ENCODE measurements around the gene HEXD. TPM values are rescaled to one million over a fixed set of nuclear protein-coding genes. Genes with fewer than 3 reads are reported as not detected.

HEXD gene
- total and polyA plus RNA-seq, 3 experiments from 2014 or later, result 10.6 to 30.4 (median 29.6) TPM

DNA sequence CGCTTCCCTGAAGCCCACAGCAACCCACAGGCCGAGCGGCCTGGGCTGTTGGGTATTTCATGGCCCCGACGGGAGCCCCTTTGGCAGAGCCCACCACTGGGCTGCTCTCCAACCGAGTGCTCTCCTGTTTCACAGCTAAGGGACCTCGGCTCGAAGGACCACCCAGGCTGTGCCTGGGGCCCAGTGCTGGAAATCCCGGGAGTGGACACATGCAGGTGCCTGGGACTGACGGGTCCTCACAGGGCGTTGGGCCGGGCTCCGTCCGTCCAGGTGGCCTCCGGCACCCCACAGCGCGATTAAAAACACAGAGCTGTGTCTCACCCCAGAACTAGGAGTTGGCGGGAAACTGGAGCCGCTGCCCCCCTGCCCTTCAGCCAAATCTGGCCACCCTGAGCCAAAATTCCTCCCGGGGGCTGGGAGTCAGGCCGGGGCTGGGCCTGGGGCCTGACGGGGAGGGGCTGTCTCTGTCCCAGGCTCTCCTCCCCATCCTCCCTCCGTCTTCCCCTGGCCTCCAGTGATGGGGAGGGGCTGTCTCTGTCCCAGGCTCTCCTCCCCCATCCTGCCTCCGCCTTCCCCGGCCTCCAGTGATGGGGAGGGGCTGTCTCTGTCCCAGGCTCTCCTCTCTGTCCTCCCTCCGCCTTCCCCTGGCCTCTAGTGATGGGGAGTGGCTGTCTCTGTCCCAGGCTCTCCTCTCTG lies 32.4 kb upstream of the HEXD start:
- no peak for DNase-seq
- CTCF ChIA-PET, result no interaction called here
- Histone ChIP-seq H3K27ac (ENCODE audit: low read depth, low read length) (no peak overlapping the region), H3K36me3 (ENCODE audit: insufficient read depth, low read length) (no peaks in the 10 kb centered on the region), H3K27me3 (ENCODE audit: insufficient read depth, low read length, poor library complexity, severe bottlenecking) (no peaks in the 10 kb centered on the region), H3K9me3 (ENCODE audit: low read length) (no peaks in the 10 kb centered on the region), H3K4me3 (ENCODE audit: low read length) (no peak overlapping the region), H3K4me1 (ENCODE audit: insufficient read depth, low read length) (no peaks in the 10 kb centered on the region)
- Mint-ChIP-seq H3K9me3 (no peaks in the 10 kb centered on the region), H3K27ac (no peak overlapping the region), H3K27me3 (peaks cover 10 to 15% of the 10 kb centered on the region in 2 donors), H3K4me1 (peaks cover 2 to 14% (median 7%) of the 10 kb centered on the region in 3 donors), H3K36me3 (peaks cover 0 to 3% (median 0%) of the 10 kb centered on the region in 3 donors), H3K4me3 (no peak overlapping the region)
- POLR2A ChIA-PET, result no interaction called here

DNA sequence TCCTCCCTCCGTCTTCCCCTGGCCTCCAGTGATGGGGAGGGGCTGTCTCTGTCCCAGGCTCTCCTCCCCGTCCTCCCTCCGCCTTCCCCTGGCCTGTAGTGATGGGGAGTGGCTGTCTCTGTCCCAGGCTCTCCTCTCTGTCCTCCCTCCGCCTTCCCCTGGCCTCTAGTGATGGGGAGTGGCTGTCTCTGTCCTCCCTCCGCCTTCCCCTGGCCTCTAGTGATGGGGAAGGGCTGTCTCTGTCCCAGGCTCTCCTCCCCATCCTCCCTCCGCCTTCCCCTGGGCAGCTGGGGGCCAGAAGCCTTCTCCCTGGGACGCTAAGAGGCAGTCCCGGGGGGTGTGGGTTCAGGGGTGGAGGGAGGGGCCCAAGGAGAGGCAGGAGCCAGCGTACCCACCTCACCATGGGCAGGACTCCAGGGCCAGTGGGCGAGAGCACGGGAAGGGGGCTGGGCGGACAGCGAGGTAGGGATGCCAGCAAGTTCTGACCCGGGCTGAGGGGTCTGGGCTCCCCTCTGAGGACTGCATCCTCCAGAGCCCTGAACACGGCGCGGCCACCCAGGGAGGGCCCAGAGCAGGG lies 31.8 kb upstream of the HEXD start:
- ChIA-PET CTCF (no interaction called here), POLR2A (no interaction called here)
- H3K27ac Mint-ChIP-seq, result peak overlapping the region in 1 of 8 donors; percentile 60
- H3K4me1 Mint-ChIP-seq, result peaks cover 2 to 7% (median 3%) of the 10 kb centered on the region in 3 donors
- Histone ChIP-seq H3K4me1 (ENCODE audit: insufficient read depth, low read length) (no peaks in the 10 kb centered on the region), H3K4me3 (ENCODE audit: low read length) (no peak overlapping the region), H3K9me3 (ENCODE audit: low read length) (no peaks in the 10 kb centered on the region), H3K36me3 (ENCODE audit: insufficient read depth, low read length) (no peaks in the 10 kb centered on the region), H3K27ac (ENCODE audit: low read depth, low read length) (no peak overlapping the region), H3K27me3 (ENCODE audit: insufficient read depth, low read length, poor library complexity, severe bottlenecking) (no peaks in the 10 kb centered on the region)
- peaks cover 7 to 9% of the 10 kb centered on the region in 2 donors for H3K27me3 Mint-ChIP-seq
- no peak for DNase-seq
- H3K9me3 Mint-ChIP-seq, result no peaks in the 10 kb centered on the region
- H3K4me3 Mint-ChIP-seq, result no peak overlapping the region
- H3K36me3 Mint-ChIP-seq, result peaks cover 0 to 3% (median 0%) of the 10 kb centered on the region in 3 donors

DNA sequence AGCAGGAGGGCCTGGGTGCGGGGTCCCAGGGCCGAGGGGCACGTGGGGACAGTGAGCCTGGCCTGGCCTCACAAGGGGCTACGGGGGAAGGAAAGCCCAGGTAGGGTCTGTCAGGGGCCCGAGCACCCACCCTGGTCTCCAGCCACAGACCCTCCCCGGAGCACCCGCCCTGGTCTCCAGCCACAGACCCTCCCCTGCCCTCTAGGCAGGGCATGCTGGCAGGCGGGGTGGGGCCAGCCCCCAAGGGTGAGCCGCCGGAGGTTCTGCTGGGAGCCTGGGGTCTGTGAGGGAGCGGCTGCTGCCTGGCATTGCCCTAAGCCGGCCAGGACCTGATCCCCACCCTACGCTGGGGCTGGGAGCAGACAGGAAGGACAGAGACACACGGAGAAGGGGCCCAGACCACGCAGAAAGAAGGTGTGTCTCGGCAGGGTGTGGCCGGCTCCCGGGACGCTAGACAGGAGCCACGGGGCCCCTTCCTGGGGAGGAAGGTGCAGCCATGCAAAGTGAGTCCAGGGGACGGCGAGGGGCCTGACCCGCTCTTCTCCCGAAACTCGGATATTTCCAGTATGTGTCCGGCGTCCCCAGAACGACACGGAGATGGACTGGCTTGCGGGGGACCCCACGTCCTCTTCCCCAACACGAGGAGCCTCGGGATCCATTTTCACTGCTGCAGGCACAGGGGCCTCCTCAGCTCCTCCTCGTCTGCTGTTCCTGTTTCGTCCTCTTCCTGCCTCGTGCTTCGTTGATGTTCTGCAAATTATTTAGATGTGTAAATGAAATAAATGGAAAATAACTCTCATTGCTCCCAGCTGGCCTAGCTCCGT lies 31.1 kb upstream of the HEXD start:
- Histone ChIP-seq H3K4me3 (ENCODE audit: low read length) (no peak overlapping the region), H3K27me3 (ENCODE audit: insufficient read depth, low read length, poor library complexity, severe bottlenecking) (no peaks in the 10 kb centered on the region), H3K36me3 (ENCODE audit: insufficient read depth, low read length) (no peaks in the 10 kb centered on the region), H3K9me3 (ENCODE audit: low read length) (no peaks in the 10 kb centered on the region), H3K27ac (ENCODE audit: low read depth, low read length) (no peak overlapping the region), H3K4me1 (ENCODE audit: insufficient read depth, low read length) (no peaks in the 10 kb centered on the region)
- Mint-ChIP-seq H3K4me1 (peaks cover 0 to 7% (median 2%) of the 10 kb centered on the region in 3 donors), H3K9me3 (no peaks in the 10 kb centered on the region), H3K4me3 (no peak overlapping the region), H3K27me3 (peaks cover 5 to 7% of the 10 kb centered on the region in 2 donors), H3K27ac (no peak overlapping the region), H3K36me3 (peaks cover 0 to 6% (median 0%) of the 10 kb centered on the region in 3 donors)
- no peak for DNase-seq
- POLR2A ChIA-PET, result no interaction called here
- CTCF ChIA-PET, result no interaction called here

DNA sequence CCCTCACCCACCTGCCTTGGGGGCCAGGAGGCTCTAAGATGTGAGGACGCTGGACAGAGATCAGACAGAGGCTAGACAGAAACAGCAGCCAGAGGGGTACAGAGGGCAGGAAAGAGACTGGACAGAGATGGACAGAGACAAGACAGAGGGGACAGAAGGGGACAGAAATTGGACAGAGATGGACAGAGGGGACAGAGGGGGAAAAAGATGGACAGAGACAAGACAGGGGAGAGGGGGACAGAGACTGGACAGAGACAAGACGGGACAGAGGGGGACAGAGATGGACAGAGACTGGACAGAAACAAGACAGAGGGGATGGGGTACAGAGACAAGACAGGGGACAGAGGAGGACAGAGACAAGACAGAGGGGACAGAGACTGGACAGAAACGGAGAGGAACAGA lies 30.4 kb upstream of the HEXD start:
- POLR2A ChIA-PET, result no interaction called here
- CTCF ChIA-PET, result no interaction called here
- H3K4me1 ChIP-seq (ENCODE audit: insufficient read depth, low read length), result no peaks in the 10 kb centered on the region
- Mint-ChIP-seq H3K4me1 (peaks cover 0 to 7% (median 2%) of the 10 kb centered on the region in 3 donors), H3K4me3 (no peak overlapping the region), H3K36me3 (peaks cover 0 to 12% (median 1%) of the 10 kb centered on the region in 3 donors), H3K27ac (peak overlapping the region in 2 of 8 donors; percentile 69 to 89), H3K9me3 (no peaks in the 10 kb centered on the region), H3K27me3 (peaks cover 5 to 7% of the 10 kb centered on the region in 2 donors)
- no peaks in the 10 kb centered on the region for H3K27me3 ChIP-seq (ENCODE audit: insufficient read depth, low read length, poor library complexity, severe bottlenecking)
- H3K27ac ChIP-seq (ENCODE audit: low read depth, low read length), result no peak overlapping the region
- no peak overlapping the region for H3K4me3 ChIP-seq (ENCODE audit: low read length)
- H3K36me3 ChIP-seq (ENCODE audit: insufficient read depth, low read length), result no peaks in the 10 kb centered on the region
- no peaks in the 10 kb centered on the region for H3K9me3 ChIP-seq (ENCODE audit: low read length)
- no peak for DNase-seq

DNA sequence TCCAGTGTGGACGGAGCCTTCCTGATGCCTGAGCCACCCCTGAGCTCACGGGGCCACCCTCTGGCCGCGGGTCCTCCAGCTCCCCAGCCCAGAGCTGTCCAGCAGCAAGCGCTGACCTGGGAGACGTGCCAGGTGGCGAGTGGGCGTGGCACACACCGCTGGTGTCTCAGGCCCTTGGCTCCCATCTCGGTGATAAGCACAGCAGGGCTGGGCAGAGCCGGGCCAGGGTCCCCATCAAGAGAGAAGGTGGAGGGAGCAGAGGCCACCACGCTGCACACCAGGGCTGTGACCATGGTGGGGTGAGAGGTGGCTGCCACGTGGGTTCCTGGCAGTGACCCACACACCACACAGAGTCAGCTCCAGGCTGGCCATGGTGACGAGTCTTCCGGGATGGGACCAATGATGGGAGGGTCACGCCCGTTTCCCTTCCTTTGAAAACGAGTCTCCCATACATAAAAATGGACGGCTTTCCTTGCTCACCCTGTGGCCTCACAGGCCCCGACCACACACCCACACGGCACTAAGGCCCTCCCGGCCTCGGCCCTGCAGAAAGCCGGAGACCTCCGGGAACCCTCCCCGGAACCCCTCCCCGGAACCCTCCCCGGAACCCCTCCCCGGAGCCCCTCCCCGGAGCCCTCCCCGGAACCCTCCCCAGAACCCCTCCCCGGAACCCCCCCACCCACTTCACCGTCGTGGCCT lies 29.8 kb upstream of the HEXD start:
- Histone ChIP-seq H3K27ac (ENCODE audit: low read depth, low read length) (no peak overlapping the region), H3K36me3 (ENCODE audit: insufficient read depth, low read length) (no peaks in the 10 kb centered on the region), H3K4me1 (ENCODE audit: insufficient read depth, low read length) (no peaks in the 10 kb centered on the region), H3K27me3 (ENCODE audit: insufficient read depth, low read length, poor library complexity, severe bottlenecking) (no peaks in the 10 kb centered on the region), H3K9me3 (ENCODE audit: low read length) (no peaks in the 10 kb centered on the region), H3K4me3 (ENCODE audit: low read length) (no peak overlapping the region)
- ChIA-PET POLR2A (no interaction called here), CTCF (no interaction called here)
- Mint-ChIP-seq H3K4me1 (peaks cover 0 to 7% (median 2%) of the 10 kb centered on the region in 3 donors), H3K27me3 (peaks cover 5 to 7% of the 10 kb centered on the region in 2 donors), H3K9me3 (no peaks in the 10 kb centered on the region), H3K36me3 (peaks cover 0 to 19% (median 1%) of the 10 kb centered on the region in 3 donors), H3K27ac (no peak overlapping the region), H3K4me3 (no peak overlapping the region)
- no peak for DNase-seq

DNA sequence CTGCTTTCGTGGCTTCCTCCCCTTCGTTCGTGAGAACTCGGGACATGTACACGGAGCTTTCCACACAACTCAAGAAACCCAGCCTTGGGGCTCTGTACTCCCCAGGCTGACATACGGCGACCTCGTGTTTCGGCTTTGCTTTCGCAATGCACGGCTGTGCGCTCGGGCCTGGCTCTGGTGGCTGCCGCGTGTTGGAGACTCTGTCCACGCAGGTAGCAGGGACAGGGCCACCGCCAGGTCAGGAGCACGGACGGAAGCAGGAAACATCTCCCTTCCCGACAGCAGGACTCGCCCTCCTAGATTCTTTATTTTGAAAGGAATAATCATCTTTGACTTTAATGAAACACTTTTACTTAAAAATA lies 29.2 kb upstream of the HEXD start:
- H3K9me3 ChIP-seq (ENCODE audit: low read length), result no peaks in the 10 kb centered on the region
- Mint-ChIP-seq H3K27ac (no peak overlapping the region), H3K4me1 (peaks cover 0 to 7% (median 2%) of the 10 kb centered on the region in 3 donors), H3K36me3 (peaks cover 0 to 23% (median 1%) of the 10 kb centered on the region in 3 donors), H3K4me3 (no peak overlapping the region), H3K27me3 (peaks cover under 1 to 7% of the 10 kb centered on the region in 2 donors), H3K9me3 (no peaks in the 10 kb centered on the region)
- POLR2A ChIA-PET, result no interaction called here
- H3K4me3 ChIP-seq (ENCODE audit: low read length), result no peak overlapping the region
- H3K27ac ChIP-seq (ENCODE audit: low read depth, low read length), result no peak overlapping the region
- H3K36me3 ChIP-seq (ENCODE audit: insufficient read depth, low read length), result no peaks in the 10 kb centered on the region
- H3K27me3 ChIP-seq (ENCODE audit: insufficient read depth, low read length, poor library complexity, severe bottlenecking), result no peaks in the 10 kb centered on the region
- CTCF ChIA-PET, result no interaction called here
- H3K4me1 ChIP-seq (ENCODE audit: insufficient read depth, low read length), result no peaks in the 10 kb centered on the region
- DNase-seq, result no peak

DNA sequence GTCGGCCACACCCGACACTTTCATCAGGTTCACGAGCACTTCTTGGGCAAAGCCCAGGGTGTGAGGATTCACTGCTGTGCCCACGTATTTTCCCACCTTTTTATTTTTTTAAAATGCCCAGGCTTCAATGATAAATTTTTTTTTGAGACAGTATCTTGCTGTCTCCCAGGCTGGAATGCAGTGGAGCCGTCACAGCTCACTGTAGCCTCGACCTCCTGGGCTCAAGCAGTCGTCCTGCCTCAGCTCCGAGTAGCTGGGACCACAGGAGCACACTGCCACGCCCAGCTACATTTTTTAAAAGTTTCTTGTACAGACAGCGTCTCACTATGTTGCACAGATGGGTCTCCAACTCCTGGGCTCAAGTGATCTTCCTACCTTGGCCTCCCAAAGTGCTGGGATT lies 28.8 kb upstream of the HEXD start:
- Mint-ChIP-seq H3K36me3 (peaks cover 0 to 27% (median 1%) of the 10 kb centered on the region in 3 donors), H3K27ac (peak overlapping the region in 1 of 8 donors; percentile 47), H3K9me3 (no peaks in the 10 kb centered on the region), H3K4me1 (peaks cover 0 to 7% (median 2%) of the 10 kb centered on the region in 3 donors), H3K27me3 (peaks cover 0 to 7% of the 10 kb centered on the region in 2 donors), H3K4me3 (no peak overlapping the region)
- no peak for DNase-seq
- no peak overlapping the region for H3K27ac ChIP-seq (ENCODE audit: low read depth, low read length)
- no peaks in the 10 kb centered on the region for H3K4me1 ChIP-seq (ENCODE audit: insufficient read depth, low read length)
- no peaks in the 10 kb centered on the region for H3K27me3 ChIP-seq (ENCODE audit: insufficient read depth, low read length, poor library complexity, severe bottlenecking)
- ChIA-PET CTCF (no interaction called here), POLR2A (no interaction called here)
- H3K4me3 ChIP-seq (ENCODE audit: low read length), result no peak overlapping the region
- no peaks in the 10 kb centered on the region for H3K9me3 ChIP-seq (ENCODE audit: low read length)
- H3K36me3 ChIP-seq (ENCODE audit: insufficient read depth, low read length), result no peaks in the 10 kb centered on the region

Data from CD8-positive, alpha-beta memory T cell (primary cell).